ENCODE data around the gene KYNU. TPM values are rescaled to one million over a fixed set of nuclear protein-coding genes. Genes with fewer than 3 reads are reported as not detected.

Gene KYNU
- total RNA-seq, 4 donors from 2014 or later: 0.63 to 8.7 (median 4.2) TPM

GRCh38 chr2:142991295-142991694 lies 113.8 kb downstream of the KYNU start:
- no peak overlapping the region for H3K27ac ChIP-seq
- H3K4me1 ChIP-seq: no peaks in the 10 kb centered on the region
- H3K36me3 ChIP-seq: no peaks in the 10 kb centered on the region
- H3K27me3 ChIP-seq: no peaks in the 10 kb centered on the region
- H3K9me3 ChIP-seq: no peaks in the 10 kb centered on the region
- DNase-seq (ENCODE audit: low spot score in 2 of 2): no peak
- no peak for TF ChIP-seq POLR2A (IDR thresholded peaks at IDR 0.05)
- no peak for TF ChIP-seq CTCF (IDR thresholded peaks at IDR 0.05)
- no peak for TF ChIP-seq EP300 (IDR thresholded peaks at IDR 0.05)
- WGBS, 2 donors: 86% methylated on average over 3 of the region's 3 CpGs
- H3K4me3 ChIP-seq: no peak overlapping the region

GRCh38 chr2:142992840-142993239 lies 115.4 kb downstream of the KYNU start:
- H3K27ac ChIP-seq: no peak overlapping the region
- TF ChIP-seq POLR2A (IDR thresholded peaks at IDR 0.05): no peak
- no peak for TF ChIP-seq EP300 (IDR thresholded peaks at IDR 0.05)
- no peak for TF ChIP-seq CTCF (IDR thresholded peaks at IDR 0.05)
- 84 to 89% methylated on average over 4 of the region's 4 CpGs for WGBS, 2 donors
- H3K36me3 ChIP-seq: no peaks in the 10 kb centered on the region
- DNase-seq (ENCODE audit: low spot score in 2 of 2): no peak
- H3K27me3 ChIP-seq: no peaks in the 10 kb centered on the region
- H3K4me3 ChIP-seq: no peak overlapping the region
- no peaks in the 10 kb centered on the region for H3K9me3 ChIP-seq
- no peaks in the 10 kb centered on the region for H3K4me1 ChIP-seq

GRCh38 chr2:142993771-142994170 lies 116.3 kb downstream of the KYNU start:
- Histone ChIP-seq H3K27me3 (no peaks in the 10 kb centered on the region), H3K4me1 (no peaks in the 10 kb centered on the region), H3K27ac (no peak overlapping the region), H3K36me3 (no peaks in the 10 kb centered on the region), H3K9me3 (no peaks in the 10 kb centered on the region), H3K4me3 (no peak overlapping the region)
- TF ChIP-seq CTCF (IDR thresholded peaks at IDR 0.05) (no peak), EP300 (IDR thresholded peaks at IDR 0.05) (no peak), POLR2A (IDR thresholded peaks at IDR 0.05) (no peak)
- no peak for DNase-seq (ENCODE audit: low spot score in 2 of 2)
- WGBS, 2 donors: 42 to 53% methylated on average over 2 of the region's 2 CpGs

- no peaks in the 10 kb centered on the region for H3K9me3 ChIP-seq
- H3K4me3 ChIP-seq: no peak overlapping the region
- no peak for TF ChIP-seq POLR2A (IDR thresholded peaks at IDR 0.05)
- no peak for TF ChIP-seq EP300 (IDR thresholded peaks at IDR 0.05)
- DNase-seq (ENCODE audit: low spot score in 2 of 2): no peak
- H3K27ac ChIP-seq: no peak overlapping the region
- H3K36me3 ChIP-seq: no peaks in the 10 kb centered on the region
- WGBS, 2 donors: 88 to 92% methylated on average over 2 of the region's 2 CpGs
- no peaks in the 10 kb centered on the region for H3K27me3 ChIP-seq
- H3K4me1 ChIP-seq: no peaks in the 10 kb centered on the region
Observed at GRCh38 chr2:142994665-142995064, 117.2 kb downstream of the KYNU start.

GRCh38 chr2:142997231-142997630 lies 119.8 kb downstream of the KYNU start:
- TF ChIP-seq CTCF (IDR thresholded peaks at IDR 0.05): no peak
- no peak for TF ChIP-seq POLR2A (IDR thresholded peaks at IDR 0.05)
- no peak for TF ChIP-seq EP300 (IDR thresholded peaks at IDR 0.05)
- no peaks in the 10 kb centered on the region for H3K9me3 ChIP-seq
- WGBS, 2 donors: 41 to 45% methylated on average over 1 of the region's 1 CpG

GRCh38 chr2:143000599-143000998 lies 123.1 kb downstream of the KYNU start:
- no peaks in the 10 kb centered on the region for H3K4me1 ChIP-seq
- H3K9me3 ChIP-seq: no peaks in the 10 kb centered on the region
- H3K27ac ChIP-seq: no peak overlapping the region
- DNase-seq (ENCODE audit: low spot score in 2 of 2): no peak
- 87 to 97% methylated on average over 2 of the region's 2 CpGs for WGBS, 2 donors
- H3K36me3 ChIP-seq: no peaks in the 10 kb centered on the region
- H3K4me3 ChIP-seq: no peak overlapping the region
- no peak for TF ChIP-seq EP300 (IDR thresholded peaks at IDR 0.05)
- H3K27me3 ChIP-seq: no peaks in the 10 kb centered on the region

More at GRCh38 chr2:142997231-142997630, 119.8 kb downstream of the KYNU start:
- Histone ChIP-seq H3K4me3 (no peak overlapping the region), H3K4me1 (no peaks in the 10 kb centered on the region), H3K27me3 (no peaks in the 10 kb centered on the region), H3K27ac (no peak overlapping the region), H3K36me3 (no peaks in the 10 kb centered on the region)
- no peak for DNase-seq (ENCODE audit: low spot score in 2 of 2)

Data from tibial nerve (tissue), 4 donors.